ENCODE results near the gene TBX21.

Gene TBX21

DNA sequence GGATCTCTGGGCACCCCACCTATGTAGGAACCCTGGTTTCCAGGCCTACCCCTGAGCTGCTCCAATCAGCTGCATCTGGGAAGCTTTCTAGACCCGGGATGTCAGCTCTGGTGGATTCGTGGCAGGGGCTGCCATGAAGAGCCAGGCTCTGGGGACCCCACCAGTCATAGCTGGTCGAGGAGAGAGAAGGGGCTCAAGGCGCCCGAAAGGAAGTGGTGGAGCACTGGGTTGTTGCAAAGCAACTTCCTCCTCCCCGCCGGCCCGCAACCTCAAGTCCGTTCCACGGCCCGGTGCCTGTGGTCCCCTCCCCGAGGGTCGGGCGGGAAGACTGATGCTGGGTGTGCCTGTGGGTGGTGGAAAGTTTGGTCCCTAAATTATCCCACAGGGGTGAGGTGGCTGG, 28.9 kb upstream of the TBX21 start:
- TF ChIP-seq, protein P1, sequence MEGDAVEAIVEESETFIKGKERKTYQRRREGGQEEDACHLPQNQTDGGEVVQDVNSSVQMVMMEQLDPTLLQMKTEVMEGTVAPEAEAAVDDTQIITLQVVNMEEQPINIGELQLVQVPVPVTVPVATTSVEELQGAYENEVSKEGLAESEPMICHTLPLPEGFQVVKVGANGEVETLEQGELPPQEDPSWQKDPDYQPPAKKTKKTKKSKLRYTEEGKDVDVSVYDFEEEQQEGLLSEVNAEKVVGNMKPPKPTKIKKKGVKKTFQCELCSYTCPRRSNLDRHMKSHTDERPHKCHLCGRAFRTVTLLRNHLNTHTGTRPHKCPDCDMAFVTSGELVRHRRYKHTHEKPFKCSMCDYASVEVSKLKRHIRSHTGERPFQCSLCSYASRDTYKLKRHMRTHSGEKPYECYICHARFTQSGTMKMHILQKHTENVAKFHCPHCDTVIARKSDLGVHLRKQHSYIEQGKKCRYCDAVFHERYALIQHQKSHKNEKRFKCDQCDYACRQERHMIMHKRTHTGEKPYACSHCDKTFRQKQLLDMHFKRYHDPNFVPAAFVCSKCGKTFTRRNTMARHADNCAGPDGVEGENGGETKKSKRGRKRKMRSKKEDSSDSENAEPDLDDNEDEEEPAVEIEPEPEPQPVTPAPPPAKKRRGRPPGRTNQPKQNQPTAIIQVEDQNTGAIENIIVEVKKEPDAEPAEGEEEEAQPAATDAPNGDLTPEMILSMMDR (IDR thresholded peaks at IDR 0.05; ENCODE audit: insufficient read depth, low read depth, low read length, missing control alignments) = no peak
- DNase-seq (ENCODE audit: low read depth) = no peak
- no peak overlapping the region for H3K4me3 ChIP-seq (ENCODE audit: low read depth, low read length)

DNA sequence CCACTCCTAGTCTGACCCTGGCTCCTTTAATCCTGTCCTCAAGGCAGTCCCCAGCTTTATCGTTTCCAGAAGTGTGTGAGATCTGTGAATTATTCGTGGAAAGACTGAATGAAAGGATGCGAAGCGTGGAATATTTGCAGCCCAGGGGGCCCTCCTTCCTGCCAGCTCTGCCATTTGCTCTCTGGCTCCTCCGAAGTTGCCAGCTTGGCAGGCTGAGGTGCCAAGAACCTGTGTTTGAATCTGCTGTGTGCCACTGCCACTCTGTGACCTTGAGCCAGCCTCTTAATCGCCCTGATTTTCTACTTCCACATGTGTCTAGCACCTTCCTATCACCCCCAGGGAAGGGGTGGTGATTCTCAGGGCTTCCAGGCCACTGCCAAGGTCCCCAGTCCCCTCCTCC, 28.3 kb upstream of the TBX21 start:
- TF ChIP-seq, protein P1 (IDR thresholded peaks at IDR 0.05; ENCODE audit: insufficient read depth, low read depth, low read length, missing control alignments) = no peak
- H3K4me3 ChIP-seq (ENCODE audit: low read depth, low read length) = no peak overlapping the region
- DNase-seq (ENCODE audit: low read depth) = no peak

DNA sequence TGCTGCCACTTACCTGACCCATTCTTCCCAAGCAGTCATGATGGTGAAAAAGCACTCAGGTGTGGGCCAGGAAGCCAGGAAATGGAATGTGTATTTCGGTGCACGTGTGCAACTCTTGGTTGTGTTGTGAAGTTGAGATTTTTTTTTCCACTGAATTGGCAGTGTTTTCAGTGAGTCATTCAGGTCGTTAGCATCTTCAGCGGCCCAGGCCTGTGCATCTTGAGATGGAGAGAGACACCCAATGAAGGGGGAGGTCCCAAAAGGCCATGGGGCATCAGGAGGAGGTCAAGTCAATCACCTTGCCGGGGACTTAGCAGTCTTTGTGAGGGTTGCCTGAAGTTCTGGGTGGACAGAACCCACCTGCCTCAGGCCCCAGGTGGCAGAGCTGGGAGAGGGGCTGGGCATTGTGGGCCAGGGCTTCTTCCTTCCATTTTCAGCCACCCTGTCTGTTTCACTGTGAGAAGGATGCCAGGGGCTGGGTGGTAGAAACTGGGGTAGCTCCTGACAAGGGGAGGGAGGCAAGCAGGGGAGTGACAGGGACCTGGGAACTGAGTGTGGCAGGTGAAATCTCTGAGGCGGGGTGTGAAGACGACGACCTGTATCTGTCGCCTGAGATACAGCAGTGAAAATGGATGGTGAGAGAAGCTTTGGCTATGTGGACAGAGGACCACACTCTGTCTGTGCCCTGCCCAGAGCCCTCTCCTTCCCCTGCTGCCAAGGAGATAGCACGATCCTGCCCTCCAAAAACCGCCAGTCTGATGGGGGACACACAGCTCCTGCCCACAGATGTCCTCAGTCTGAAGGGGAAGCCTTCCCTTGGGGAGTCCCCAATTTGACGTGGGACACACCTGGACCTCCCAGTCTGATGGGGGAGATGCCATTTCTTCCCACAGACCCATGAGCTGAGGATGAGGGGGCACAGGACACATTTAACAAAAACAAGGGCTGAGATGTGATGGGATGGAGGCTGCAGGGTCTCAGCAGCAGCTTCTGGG, 27.2 kb upstream of the TBX21 start:
- TF ChIP-seq, protein P1 (IDR thresholded peaks at IDR 0.05; ENCODE audit: insufficient read depth, low read depth, low read length, missing control alignments) = no peak
- H3K4me3 ChIP-seq (ENCODE audit: low read depth, low read length) = no peak overlapping the region
- DNase-seq (ENCODE audit: low read depth) = no peak

DNA sequence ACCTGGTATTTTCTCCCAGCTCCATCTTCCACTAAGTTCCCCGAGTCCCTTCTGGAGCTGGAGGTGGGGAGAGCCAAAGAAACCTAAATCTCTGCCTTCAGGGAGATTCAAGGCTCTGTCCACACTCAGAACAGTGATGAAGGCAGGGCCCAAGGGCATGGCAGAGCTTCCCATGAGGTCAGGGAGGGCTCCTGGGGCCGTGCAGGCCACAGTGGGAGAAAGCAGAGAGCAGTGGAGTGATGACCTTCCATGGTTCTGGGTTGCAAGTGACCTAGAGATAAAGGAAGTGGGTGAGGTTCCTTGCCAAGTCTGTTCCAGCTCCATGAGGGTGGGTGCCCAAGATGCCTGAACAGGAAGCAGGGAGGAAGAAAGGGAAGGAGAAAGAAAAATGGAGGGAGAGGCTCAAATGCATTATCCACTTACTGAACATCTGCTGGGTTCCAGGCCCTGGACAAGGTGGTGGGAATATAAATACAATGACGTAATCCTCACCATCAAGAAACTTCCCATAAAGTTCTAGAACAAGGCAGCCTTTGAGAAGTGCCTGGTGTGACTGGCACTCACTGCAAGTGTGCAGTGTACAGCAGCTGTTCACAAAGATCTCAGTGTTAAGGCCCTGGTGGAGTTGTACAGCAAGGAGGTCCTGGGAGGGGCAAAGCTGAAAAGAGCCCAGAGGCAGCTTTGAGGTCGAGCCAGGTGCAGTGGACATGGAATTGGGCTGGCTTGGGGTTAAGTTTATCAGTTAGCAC, 25.8 kb upstream of the TBX21 start:
- no peak for DNase-seq (ENCODE audit: low read depth)
- no peak overlapping the region for H3K4me3 ChIP-seq (ENCODE audit: low read depth, low read length)
- TF ChIP-seq, protein P1 (IDR thresholded peaks at IDR 0.05; ENCODE audit: insufficient read depth, low read depth, low read length, missing control alignments) = no peak

DNA sequence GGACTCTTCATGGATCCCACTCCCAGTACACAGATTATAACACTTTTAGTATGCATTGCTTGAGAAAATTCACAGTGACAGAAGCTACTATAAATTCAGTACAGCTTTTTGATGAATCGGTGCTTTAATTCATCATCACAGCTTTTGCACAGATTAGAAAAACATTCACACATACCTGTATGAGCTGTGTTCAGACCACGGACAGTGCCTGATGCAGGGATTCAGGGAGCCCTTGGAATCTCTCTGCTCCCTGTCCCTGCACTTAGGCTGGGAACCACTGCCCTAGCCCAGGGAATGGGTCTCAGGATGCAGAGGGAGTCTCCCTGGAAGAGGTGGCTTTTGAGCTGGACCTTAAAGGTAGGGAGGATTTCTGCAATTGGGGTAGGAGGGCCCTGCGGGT, 25.2 kb upstream of the TBX21 start:
- DNase-seq (ENCODE audit: low read depth) = no peak
- no peak overlapping the region for H3K4me3 ChIP-seq (ENCODE audit: low read depth, low read length)
- TF ChIP-seq, protein P1 (IDR thresholded peaks at IDR 0.05; ENCODE audit: insufficient read depth, low read depth, low read length, missing control alignments) = no peak

DNA sequence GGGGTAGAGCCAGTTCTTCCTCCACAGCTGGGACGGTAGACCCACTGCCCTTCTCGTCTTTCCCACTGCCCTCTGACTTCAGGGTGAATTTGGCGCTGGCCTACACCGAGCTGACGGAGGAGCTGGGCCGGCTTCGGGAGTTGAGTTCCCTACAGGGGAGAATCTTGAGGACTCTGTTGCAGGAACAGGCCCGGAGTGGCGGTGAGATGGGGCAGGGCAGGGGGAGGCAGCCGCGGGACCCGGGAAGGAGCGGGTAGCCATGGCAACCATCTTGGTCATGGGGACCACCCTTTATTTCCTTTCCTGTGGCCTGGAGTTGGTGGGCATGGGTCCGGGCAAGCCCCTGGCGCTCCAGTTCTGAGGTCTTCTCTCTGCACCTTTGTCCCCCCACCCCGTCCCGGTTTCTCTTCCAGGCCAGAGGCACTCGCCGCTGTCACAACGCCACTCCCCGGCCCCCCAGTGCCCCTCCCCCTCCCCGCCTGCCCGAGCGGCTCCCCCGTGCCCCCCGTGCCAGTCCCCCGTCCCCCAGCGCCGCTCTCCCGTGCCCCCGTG, 24.6 kb upstream of the TBX21 start:
- TF ChIP-seq, protein P1 (IDR thresholded peaks at IDR 0.05; ENCODE audit: insufficient read depth, low read depth, low read length, missing control alignments) = no peak
- H3K4me3 ChIP-seq (ENCODE audit: low read depth, low read length) = no peak overlapping the region
- no peak for DNase-seq (ENCODE audit: low read depth)
